Measurements from ENCODE around the gene SHISA4.
"Not testable (repeated sequence)": the region's sequence is repeated elsewhere in the genome, so short reads cannot be mapped to it uniquely, and the experiment has no call there.

The SHISA4 gene

GRCh38 chr1:201899683-201900429, 11.2 kb downstream of the SHISA4 start:
- no peak for DNase-seq

GRCh38 chr1:201900476-201900875, 11.8 kb downstream of the SHISA4 start:
- DNase-seq = no peak

- not testable (repeated sequence) for DNase-seq
Measured at GRCh38 chr1:201901036-201901435, 12.3 kb downstream of the SHISA4 start.

GRCh38 chr1:201902198-201902597, 13.5 kb downstream of the SHISA4 start:
- DNase-seq = no peak

- no peak for DNase-seq
Measured at GRCh38 chr1:201903135-201903534, 14.4 kb downstream of the SHISA4 start.

- peak; percentile 76 for DNase-seq
Measured at GRCh38 chr1:201904579-201904978, 15.9 kb downstream of the SHISA4 start.

GRCh38 chr1:201905234-201905890, 16.7 kb downstream of the SHISA4 start:
- DNase-seq = no peak

- no peak for DNase-seq
Measured at GRCh38 chr1:201906336-201906735, 17.6 kb downstream of the SHISA4 start.

- no peak for DNase-seq
Measured at GRCh38 chr1:201907621-201908020, 18.9 kb downstream of the SHISA4 start.

- DNase-seq = no peak
Measured at GRCh38 chr1:201911826-201912571, 23.3 kb downstream of the SHISA4 start.

- DNase-seq = peak; percentile 33
Measured at GRCh38 chr1:201912832-201913231, 24.1 kb downstream of the SHISA4 start.

GRCh38 chr1:201914456-201915235, 25.9 kb downstream of the SHISA4 start:
- DNase-seq = no peak

GRCh38 chr1:201916649-201917249, 28.1 kb downstream of the SHISA4 start:
- peak; percentile 91 for DNase-seq

- peak; percentile 35 for DNase-seq
Measured at GRCh38 chr1:201917362-201918033, 28.8 kb downstream of the SHISA4 start.

- DNase-seq = no peak
Measured at GRCh38 chr1:201918343-201918742, 29.6 kb downstream of the SHISA4 start.

- no peak for DNase-seq
Measured at GRCh38 chr1:201921952-201922558, 33.4 kb downstream of the SHISA4 start.

- no peak for DNase-seq
Measured at GRCh38 chr1:201925301-201925567, 36.5 kb downstream of the SHISA4 start.

GRCh38 chr1:201925981-201926645, 37.4 kb downstream of the SHISA4 start:
- DNase-seq = no peak

GRCh38 chr1:201928266-201928665, 39.6 kb downstream of the SHISA4 start:
- no peak for DNase-seq

- no peak for DNase-seq
Measured at GRCh38 chr1:201930137-201930536, 41.4 kb downstream of the SHISA4 start.

- no peak for DNase-seq
Measured at GRCh38 chr1:201930803-201931202, 42.1 kb downstream of the SHISA4 start.
